Neural crest cell (in vitro differentiated cells): ENCODE measurements around the gene GGN. TPM values are rescaled to one million over a fixed set of nuclear protein-coding genes. Genes with fewer than 3 reads are reported as not detected.

Experiments
- DNase-seq: peaks from one replicate; pipeline ENCODE4 v3.0.0; 2021; ENCODE audit warnings: low read depth, mixed read lengths, low spot score
- H3K27ac Mint-ChIP-seq: one replicate; pipeline ENCODE4 v1.8.0; 2021; ENCODE audit warnings: mild to moderate bottlenecking, mixed read lengths; ENCODE audit not compliant: unreplicated experiment
- H3K27me3 Mint-ChIP-seq: 2 replicates; pipeline ENCODE4 v1.8.0; 2021; ENCODE audit warnings: low read depth, mild to moderate bottlenecking, mixed read lengths
- H3K36me3 Mint-ChIP-seq: 2 replicates; pipeline ENCODE4 v1.8.0; 2021; ENCODE audit warnings: low read depth, mild to moderate bottlenecking, mixed read lengths
- H3K4me1 Mint-ChIP-seq: 2 replicates; pipeline ENCODE4 v1.8.0; 2021; ENCODE audit warnings: mixed read lengths
- H3K4me3 Mint-ChIP-seq: one replicate; pipeline ENCODE4 v1.8.0; 2021; ENCODE audit warnings: mild to moderate bottlenecking, mixed read lengths
- H3K9me3 Mint-ChIP-seq: 2 replicates; pipeline ENCODE4 v1.8.0; 2021; ENCODE audit warnings: mixed read lengths
- total RNA-seq: library from RNA; stranded (reverse); gene quantifications from 2 replicates; pipeline ENCODE4 v1.2.1, GENCODE V29; 2021
- TF ChIP-seq, protein P1 (sequence below): fragments of 200-600 bp; sonication (generic); conservative IDR thresholded peaks from 2 replicates; pipeline ENCODE4 v1.5.0; 2021; ENCODE audit warnings: antibody characterized with exemption, mild to moderate bottlenecking

GGN gene
- total RNA-seq, 1 donor from 2014 or later, result 1.4 TPM

GRCh38 chr19:38389101-38389925 is 1.5 kb upstream of the GGN start:
- H3K36me3 Mint-ChIP-seq, result peaks cover 17% of the 10 kb centered on the region
- peak; percentile 24 for DNase-seq
- peaks cover 43% of the 10 kb centered on the region for H3K4me1 Mint-ChIP-seq
- H3K9me3 Mint-ChIP-seq, result peaks cover 2% of the 10 kb centered on the region
- TF ChIP-seq, protein P1, sequence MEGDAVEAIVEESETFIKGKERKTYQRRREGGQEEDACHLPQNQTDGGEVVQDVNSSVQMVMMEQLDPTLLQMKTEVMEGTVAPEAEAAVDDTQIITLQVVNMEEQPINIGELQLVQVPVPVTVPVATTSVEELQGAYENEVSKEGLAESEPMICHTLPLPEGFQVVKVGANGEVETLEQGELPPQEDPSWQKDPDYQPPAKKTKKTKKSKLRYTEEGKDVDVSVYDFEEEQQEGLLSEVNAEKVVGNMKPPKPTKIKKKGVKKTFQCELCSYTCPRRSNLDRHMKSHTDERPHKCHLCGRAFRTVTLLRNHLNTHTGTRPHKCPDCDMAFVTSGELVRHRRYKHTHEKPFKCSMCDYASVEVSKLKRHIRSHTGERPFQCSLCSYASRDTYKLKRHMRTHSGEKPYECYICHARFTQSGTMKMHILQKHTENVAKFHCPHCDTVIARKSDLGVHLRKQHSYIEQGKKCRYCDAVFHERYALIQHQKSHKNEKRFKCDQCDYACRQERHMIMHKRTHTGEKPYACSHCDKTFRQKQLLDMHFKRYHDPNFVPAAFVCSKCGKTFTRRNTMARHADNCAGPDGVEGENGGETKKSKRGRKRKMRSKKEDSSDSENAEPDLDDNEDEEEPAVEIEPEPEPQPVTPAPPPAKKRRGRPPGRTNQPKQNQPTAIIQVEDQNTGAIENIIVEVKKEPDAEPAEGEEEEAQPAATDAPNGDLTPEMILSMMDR, result no peak
- H3K27me3 Mint-ChIP-seq, result peaks cover 7% of the 10 kb centered on the region
- peak overlapping the region; percentile 92 for H3K4me3 Mint-ChIP-seq
- H3K27ac Mint-ChIP-seq, result peak overlapping the region; percentile 89

GRCh38 chr19:38388349-38389100 is 691 bp upstream of the GGN start, which contains the start of gene SPRED3:
Gene SPRED3, plus strand, starts transcription at chr19:38388697. Its CDS starts 1,606 bp downstream, at chr19:38390303.
- peak within 1 kb of the TSS; percentile 89 for H3K27ac Mint-ChIP-seq
- TF ChIP-seq, protein P1, result no peak
- peak within 1 kb of the TSS; percentile 96 for H3K4me3 Mint-ChIP-seq
- peaks cover 4% of the 10 kb centered on the region for H3K27me3 Mint-ChIP-seq
- H3K36me3 Mint-ChIP-seq, result peaks cover 9% of the 10 kb centered on the region
- H3K4me1 Mint-ChIP-seq, result peaks cover 35% of the 10 kb centered on the region
- no peak for DNase-seq
- no peaks in the 10 kb centered on the region for H3K9me3 Mint-ChIP-seq

- H3K27ac Mint-ChIP-seq, result peak overlapping the region; percentile 78
- H3K4me1 Mint-ChIP-seq, result peaks cover 29% of the 10 kb centered on the region
- no peaks in the 10 kb centered on the region for H3K9me3 Mint-ChIP-seq
- H3K4me3 Mint-ChIP-seq, result peak overlapping the region; percentile 96
- TF ChIP-seq, protein P1, result no peak
- H3K27me3 Mint-ChIP-seq, result peaks cover 4% of the 10 kb centered on the region
- peaks cover 8% of the 10 kb centered on the region for H3K36me3 Mint-ChIP-seq
- DNase-seq, result no peak
These were observed 774 bp downstream of the GGN start for GRCh38 chr19:38386971-38387549.

GRCh38 chr19:38386300-38386970 is 1.4 kb downstream of the GGN start:
- no peak for DNase-seq
- no peaks in the 10 kb centered on the region for H3K9me3 Mint-ChIP-seq
- peaks cover 4% of the 10 kb centered on the region for H3K27me3 Mint-ChIP-seq
- peaks cover 9% of the 10 kb centered on the region for H3K36me3 Mint-ChIP-seq
- no peak overlapping the region for H3K27ac Mint-ChIP-seq
- TF ChIP-seq, protein P1, result no peak
- no peak overlapping the region for H3K4me3 Mint-ChIP-seq
- H3K4me1 Mint-ChIP-seq, result peaks cover 27% of the 10 kb centered on the region

DNA sequence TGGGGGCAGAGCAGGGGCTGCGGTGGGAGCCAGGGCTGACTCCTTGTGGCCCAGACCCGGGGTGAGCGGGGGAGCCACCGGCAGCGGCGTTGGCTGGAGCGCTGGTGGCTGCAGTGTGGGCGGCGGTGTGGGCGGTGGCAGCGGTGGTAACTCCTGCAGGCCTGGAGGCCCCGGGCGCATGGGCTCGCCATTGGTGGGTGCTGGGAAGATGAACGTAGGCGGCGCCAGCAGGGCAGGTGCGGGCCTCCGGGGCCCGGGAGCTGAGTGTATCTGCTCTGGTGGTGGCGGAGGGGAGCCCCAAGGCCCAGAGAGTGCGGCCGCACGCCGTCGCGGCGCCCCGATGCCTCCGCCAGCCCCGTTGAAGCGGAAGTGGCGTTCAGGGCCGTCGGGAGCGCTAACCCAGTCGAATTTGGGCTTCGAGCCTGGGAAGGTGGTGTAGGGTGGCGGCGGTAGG is 2.0 kb downstream of the GGN start:
- Mint-ChIP-seq H3K9me3 (no peaks in the 10 kb centered on the region), H3K27ac (no peak overlapping the region), H3K4me1 (peaks cover 22% of the 10 kb centered on the region), H3K36me3 (peaks cover 9% of the 10 kb centered on the region), H3K27me3 (peaks cover 4% of the 10 kb centered on the region), H3K4me3 (no peak overlapping the region)
- TF ChIP-seq, protein P1, result no peak
- DNase-seq, result no peak
